HG03521 (cell line): ENCODE measurements around the gene RNF34.

Experiments used
- ATAC-seq: cut with Tn5 transposase; IDR thresholded peaks from one replicate; pipeline ENCODE4 v1.9.1; 2021; ENCODE audit warnings: mild to moderate bottlenecking, moderate library complexity; ENCODE audit not compliant: unreplicated experiment

RNF34 gene

DNA sequence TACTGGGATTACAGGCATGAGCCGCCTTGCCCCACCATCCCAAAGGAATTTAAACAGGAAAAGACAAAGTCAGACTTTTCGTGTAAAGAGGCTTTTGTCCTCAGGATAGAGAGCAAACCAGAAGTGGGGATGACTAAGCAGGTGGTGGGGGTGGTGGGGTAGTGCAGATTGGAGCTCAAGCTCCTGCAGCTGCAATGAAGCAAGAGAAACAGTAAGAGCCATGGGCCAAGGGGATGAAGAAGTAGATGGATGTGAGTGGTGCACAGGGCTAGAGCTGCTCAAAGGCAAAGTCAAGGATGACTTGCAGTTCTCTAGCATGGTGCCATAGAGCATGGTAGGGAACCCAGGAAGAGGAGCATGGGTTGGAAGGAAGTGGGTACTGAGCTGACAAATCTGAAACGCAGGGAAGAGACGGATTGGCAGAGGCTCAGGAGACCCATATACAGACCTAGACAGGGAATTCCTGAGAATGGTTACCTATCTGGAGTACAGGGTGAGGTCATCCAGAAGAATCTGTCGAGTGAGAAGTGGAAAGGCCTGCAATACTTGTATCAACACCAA lies 11.4 kb upstream of the RNF34 start:
- no peak for ATAC-seq

DNA sequence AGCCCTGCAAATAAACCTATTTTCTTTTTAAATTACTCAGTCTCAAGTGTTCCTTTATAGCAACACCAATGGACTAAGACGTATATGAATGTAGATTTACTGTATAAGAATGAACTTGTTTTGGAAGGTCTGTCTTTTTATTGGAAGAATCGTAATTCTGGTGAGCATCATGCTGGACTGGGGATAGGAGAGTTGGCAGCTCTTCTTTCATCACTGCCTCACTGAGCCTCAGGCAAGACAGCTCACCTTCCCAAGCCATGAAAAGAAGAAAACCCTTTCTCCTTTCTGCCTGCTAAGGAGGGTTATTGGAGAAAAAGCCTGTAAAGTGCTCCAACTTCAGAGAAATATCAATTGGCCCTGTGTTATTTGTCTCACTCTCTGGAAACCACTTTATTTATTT lies 9.1 kb upstream of the RNF34 start:
- no peak for ATAC-seq

- no peak for ATAC-seq
These were observed 8.1 kb upstream of the RNF34 start for GRCh38 chr12:121391619-121392324.

DNA sequence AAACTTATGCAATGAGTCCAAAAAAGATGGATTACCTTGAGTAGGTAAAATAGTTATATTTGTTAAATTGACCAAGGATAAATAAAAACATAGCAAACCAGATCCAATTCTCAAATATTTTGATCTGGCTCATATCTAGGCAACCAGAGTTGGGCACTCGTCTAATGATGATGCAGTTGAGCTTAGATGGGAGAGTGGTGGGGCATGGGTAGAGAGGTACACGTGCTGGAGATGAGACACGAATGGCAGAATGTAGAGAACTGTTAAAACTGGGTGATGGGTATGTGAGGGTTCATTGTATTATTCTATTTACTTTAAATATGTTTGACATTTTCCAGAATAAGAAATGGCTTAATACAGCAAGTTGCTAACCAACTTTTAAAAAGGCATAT lies 7.6 kb upstream of the RNF34 start:
- ATAC-seq: no peak

DNA sequence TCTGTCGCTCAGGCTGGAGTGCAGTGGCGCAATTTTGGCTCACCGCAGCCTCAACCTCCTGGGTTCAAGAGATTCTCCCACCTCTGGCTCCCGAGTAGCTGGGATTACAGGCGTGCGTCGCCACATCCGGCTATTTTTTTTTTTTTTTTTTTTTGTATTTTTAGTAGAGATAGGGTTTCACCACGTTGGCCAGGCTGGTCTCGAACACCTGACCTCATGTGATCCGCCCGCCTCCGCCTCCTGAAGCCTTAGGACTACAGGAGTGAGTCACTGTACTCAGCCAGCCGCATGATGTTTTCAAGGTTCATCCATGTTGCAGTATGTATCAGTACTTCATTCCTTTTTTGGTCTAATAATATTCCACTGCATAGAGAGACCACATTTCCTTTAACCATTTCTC lies 2.4 kb upstream of the RNF34 start:
- ATAC-seq: no peak

GRCh38 chr12:121398355-121398754 lies 1.6 kb upstream of the RNF34 start:
- no peak for ATAC-seq

DNA sequence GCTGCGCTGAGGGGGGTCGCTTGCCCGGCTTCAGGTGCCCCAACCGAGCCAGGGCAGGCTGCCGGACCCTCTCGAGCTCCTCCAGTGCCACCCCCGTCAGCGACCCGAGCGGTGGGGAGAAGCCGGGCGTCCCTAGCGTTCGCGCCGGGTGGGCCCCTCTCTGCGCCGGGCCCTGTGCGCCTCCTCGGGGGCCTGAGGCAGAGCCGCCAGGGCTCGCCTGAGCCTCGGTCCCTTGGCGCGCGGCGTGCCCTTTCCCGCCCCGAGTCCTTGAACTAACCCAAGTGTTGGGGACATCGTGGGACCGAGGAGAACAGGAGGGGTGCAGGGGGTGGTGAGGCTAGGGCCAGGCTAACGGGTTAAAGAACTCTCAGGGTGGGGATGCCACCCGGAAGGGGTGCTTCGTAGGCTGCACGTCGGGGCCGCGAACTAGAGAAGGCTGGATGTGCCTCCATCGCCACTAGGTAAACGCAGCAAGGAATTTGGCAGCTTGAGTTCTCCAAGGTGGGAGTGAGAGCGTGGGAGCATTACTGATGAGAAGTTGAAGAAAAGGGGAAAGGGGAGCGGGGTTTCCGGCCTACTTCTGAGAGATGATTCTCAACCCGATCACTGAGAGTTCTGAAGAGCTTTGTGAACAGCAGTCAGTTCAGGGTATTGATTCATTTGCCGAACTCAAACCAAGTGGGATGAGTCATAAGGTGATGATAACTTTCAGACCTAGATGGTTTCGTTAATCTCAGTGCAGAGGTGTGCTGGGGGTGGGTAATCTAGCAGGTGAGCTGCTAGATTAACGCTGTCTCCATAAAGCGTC lies 618 bp downstream of the RNF34 start:
- peak; percentile 14 for ATAC-seq

DNA sequence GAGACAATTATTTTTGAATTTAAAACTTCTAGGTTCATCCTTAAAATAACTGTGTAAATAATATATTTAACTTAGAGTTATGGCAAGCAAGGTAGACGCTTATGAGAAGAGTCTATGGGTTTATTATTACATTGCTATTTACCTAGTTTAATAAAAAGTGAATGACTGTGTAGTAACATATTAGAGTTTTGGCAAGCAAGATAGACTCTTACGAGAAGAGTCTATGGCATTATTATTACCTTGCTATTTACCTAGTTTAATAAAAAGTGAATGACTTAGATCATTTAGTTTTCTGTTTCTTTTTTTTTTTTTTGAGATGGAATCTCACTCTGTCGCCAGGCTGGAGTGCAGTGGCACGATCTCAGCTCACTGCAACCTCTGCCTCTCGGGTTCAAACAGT lies 3.8 kb downstream of the RNF34 start:
- ATAC-seq: no peak

- no peak for ATAC-seq
These were observed 4.8 kb downstream of the RNF34 start for GRCh38 chr12:121404734-121405133.

GRCh38 chr12:121405211-121405610 lies 5.3 kb downstream of the RNF34 start:
- no peak for ATAC-seq

DNA sequence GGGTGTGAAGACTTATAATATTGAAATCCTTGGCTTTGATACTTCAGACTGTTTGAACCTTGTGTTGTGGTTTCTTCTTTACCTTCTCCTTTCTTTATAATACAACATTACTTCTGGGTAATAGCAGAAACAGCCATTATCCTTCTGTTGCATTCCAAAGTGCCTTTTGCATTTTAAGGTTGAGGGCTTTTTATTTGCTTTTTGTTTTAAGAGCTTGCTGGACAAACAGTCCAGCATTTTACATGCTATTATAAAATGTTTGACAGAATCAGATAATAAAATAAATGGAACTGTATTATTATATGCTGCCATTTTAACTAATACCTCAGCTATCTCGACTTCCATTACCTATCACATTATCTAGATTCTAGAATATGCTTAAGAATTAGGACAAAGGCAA lies 14.0 kb downstream of the RNF34 start:
- no peak for ATAC-seq

- ATAC-seq: no peak
These were observed 17.9 kb downstream of the RNF34 start for GRCh38 chr12:121417847-121418246.

DNA sequence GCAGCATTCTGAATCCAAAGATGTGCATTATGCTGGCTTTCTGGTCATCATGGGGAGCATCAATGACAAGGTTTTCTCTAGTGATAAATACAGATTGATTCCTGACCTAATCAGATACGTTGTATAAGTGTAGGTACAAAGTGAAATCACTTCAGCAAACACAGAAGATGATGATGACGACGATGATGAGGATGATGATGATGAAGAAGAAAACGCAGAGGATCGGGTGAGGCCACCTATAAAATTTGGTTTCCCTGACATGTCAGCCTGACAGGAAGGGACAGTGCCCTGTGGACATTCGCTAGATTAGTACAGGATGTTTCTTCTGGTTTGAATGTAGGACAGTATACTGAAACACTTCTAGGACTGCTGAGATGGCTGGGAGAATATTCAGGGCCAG lies 20.2 kb downstream of the RNF34 start:
- no peak for ATAC-seq

DNA sequence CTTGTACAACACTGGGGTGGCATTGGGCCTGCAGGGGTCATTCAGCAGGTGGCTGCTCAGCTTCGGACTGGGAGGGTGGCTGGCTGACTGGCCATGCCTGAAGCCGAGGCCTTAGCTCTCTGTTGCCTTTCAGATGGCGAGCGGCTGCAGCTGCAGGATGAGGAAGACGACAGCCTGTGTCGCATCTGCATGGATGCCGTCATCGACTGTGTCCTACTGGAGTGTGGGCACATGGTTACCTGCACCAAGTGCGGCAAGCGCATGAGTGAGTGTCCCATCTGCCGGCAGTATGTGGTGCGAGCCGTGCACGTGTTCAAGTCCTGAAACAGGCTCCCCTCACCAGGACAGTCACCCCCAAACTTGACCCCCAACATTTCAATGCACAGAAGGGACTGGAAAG lies 23.3 kb downstream of the RNF34 start:
- no peak for ATAC-seq

GRCh38 chr12:121423682-121424623 lies 24.0 kb downstream of the RNF34 start:
- ATAC-seq: no peak

DNA sequence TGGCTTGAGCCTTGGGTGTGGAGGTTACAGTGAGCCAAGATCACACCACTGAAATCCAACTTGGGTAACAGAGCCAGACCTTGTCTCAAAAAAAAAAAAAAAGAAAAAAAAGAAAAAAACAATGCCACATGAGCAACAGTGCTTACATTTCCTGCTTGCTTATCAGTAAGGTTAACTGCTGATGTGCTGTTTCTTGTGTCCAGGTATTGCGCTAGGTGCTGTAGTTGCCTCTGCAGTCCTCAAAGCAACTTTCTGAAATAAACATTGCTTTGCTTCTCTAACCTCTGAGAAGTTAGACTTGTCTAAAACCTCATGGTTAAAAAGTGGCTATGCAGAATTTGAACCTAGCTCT lies 24.7 kb downstream of the RNF34 start:
- ATAC-seq: no peak

GRCh38 chr12:121427556-121428050 lies 27.7 kb downstream of the RNF34 start:
- no peak for ATAC-seq

DNA sequence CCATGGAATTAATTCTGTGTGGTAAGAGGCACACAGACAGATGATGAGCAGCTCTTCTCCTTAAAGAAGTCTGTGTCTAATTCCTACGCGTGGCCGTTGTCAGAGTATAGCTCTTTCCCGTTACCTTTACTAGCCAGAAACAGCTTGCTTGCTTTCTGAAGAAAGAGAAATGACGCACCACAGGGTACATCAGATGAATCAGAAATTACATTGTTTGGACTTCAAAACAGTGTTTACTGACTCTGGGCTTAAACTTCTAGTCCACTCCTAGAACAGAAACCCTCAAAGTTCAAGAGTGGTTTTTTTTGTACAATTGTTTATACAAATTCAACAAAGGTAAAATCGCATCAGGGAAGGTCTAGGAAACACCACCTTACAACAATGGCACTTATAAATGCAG lies 29.0 kb downstream of the RNF34 start:
- no peak for ATAC-seq

DNA sequence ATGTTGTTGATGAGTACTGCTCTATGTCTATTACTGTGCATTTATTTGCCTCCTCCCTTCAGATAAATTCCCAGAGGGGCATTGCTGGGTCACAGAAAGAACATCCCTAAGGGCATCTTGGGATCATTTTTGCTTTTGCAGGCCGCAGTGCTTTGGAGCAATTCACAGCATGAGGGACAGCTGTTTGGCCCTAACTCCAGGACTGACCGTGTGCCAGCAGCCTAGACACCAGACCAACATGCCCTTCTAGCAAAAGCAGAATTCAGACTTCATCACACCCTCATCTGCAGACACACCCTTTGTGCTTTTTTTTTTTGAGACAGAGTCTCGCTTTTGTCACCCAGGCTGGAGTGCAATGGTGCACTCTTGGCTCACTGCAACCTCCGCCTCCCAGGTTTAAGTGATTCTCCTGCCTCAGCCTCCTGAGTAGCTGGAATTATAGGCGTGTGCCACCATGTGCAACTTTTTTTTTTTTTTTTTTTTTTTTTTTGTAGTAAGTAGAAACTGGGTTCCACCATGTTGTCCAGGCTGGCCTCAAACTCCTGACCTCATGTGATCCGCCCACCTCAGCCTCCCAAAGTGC lies 31.0 kb downstream of the RNF34 start:
- no peak for ATAC-seq

- ATAC-seq: no peak
These were observed 33.0 kb downstream of the RNF34 start for GRCh38 chr12:121432740-121433480.
